Measurements from ENCODE around the gene UST.
"Not testable (repeated sequence)": the region's sequence is repeated elsewhere in the genome, so short reads cannot be mapped to it uniquely, and the experiment has no call there.

UST gene

GRCh38 chr6:148874698-148875293 is 128.0 kb downstream of the UST start:
- DNase-seq = no peak

- no peak for DNase-seq
Observed at GRCh38 chr6:148878683-148879082, 131.9 kb downstream of the UST start.

- DNase-seq = not testable (repeated sequence)
Observed at GRCh38 chr6:148880742-148881141, 133.9 kb downstream of the UST start.

- no peak for DNase-seq
Observed at GRCh38 chr6:148881593-148882311, 134.9 kb downstream of the UST start.

- DNase-seq = no peak
Observed at GRCh38 chr6:148883270-148883669, 136.4 kb downstream of the UST start.

- no peak for DNase-seq
Observed at GRCh38 chr6:148884461-148884860, 137.6 kb downstream of the UST start.

GRCh38 chr6:148885136-148885865 is 138.5 kb downstream of the UST start:
- DNase-seq = peak; percentile 79

GRCh38 chr6:148885925-148886845 is 139.4 kb downstream of the UST start:
- no peak for DNase-seq

GRCh38 chr6:148887181-148887580 is 140.4 kb downstream of the UST start:
- no peak for DNase-seq

- no peak for DNase-seq
Observed at GRCh38 chr6:148888856-148889255, 142.0 kb downstream of the UST start.

- no peak for DNase-seq
Observed at GRCh38 chr6:148890096-148890495, 143.3 kb downstream of the UST start.

- no peak for DNase-seq
Observed at GRCh38 chr6:148890652-148891404, 144.0 kb downstream of the UST start.

GRCh38 chr6:148891405-148891783 is 144.6 kb downstream of the UST start:
- no peak for DNase-seq

- DNase-seq = no peak
Observed at GRCh38 chr6:148892247-148892646, 145.4 kb downstream of the UST start.

- no peak for DNase-seq
Observed at GRCh38 chr6:148893073-148893472, 146.2 kb downstream of the UST start.

- DNase-seq = peak; percentile 23
Observed at GRCh38 chr6:148893481-148893880, 146.7 kb downstream of the UST start.

- DNase-seq = no peak
Observed at GRCh38 chr6:148898376-148899014, 151.7 kb downstream of the UST start.

GRCh38 chr6:148904896-148905870 is 158.4 kb downstream of the UST start:
- no peak for DNase-seq

GRCh38 chr6:148905901-148906300 is 159.1 kb downstream of the UST start:
- no peak for DNase-seq

GRCh38 chr6:148906386-148906785 is 159.6 kb downstream of the UST start:
- no peak for DNase-seq
